Neural progenitor cell (in vitro differentiated cells): ENCODE measurements around the gene RRP8. TPM values are rescaled to one million over a fixed set of nuclear protein-coding genes. Genes with fewer than 3 reads are reported as not detected.

Experiments
- DNase-seq: peaks from one replicate; pipeline ENCODE4 v3.0.0-alpha.2; 2016; ENCODE audit warnings: low spot score
- H2AFZ ChIP-seq: fragments of 200-600 bp; sonication (generic); replicated peaks from 2 replicates; pipeline ENCODE4 v1.6.1; 2016; ENCODE audit warnings: antibody characterized with exemption
- H3F3A ChIP-seq: fragments of 200-600 bp; sonication (generic); 2 replicates; pipeline ENCODE4 v1.6.1; 2016; ENCODE audit warnings: antibody characterized with exemption, low read depth
- H3K27ac ChIP-seq: fragments of 200-600 bp; sonication (generic); 2 replicates; pipeline ENCODE4 v1.5.1; 2016; ENCODE audit warnings: mild to moderate bottlenecking
- H3K27me3 ChIP-seq: fragments of 200-600 bp; sonication (generic); 2 replicates; pipeline ENCODE4 v1.6.1; 2016; ENCODE audit warnings: mild to moderate bottlenecking, moderate library complexity
- H3K36me3 ChIP-seq: fragments of 200-600 bp; sonication (generic); 2 replicates; pipeline ENCODE4 v1.5.1; 2016
- H3K4me1 ChIP-seq: fragments of 200-600 bp; sonication (generic); 2 replicates; pipeline ENCODE4 v1.6.1; 2016; ENCODE audit warnings: mixed run types
- H3K4me2 ChIP-seq: fragments of 200-600 bp; sonication (generic); 2 replicates; pipeline ENCODE4 v1.6.1; 2016
- H3K4me3 ChIP-seq: fragments of 200-600 bp; sonication (generic); 2 replicates; pipeline ENCODE4 v1.5.1; 2016
- H3K79me2 ChIP-seq: fragments of 200-600 bp; sonication (generic); 2 replicates; pipeline ENCODE4 v1.6.1; 2016; ENCODE audit warnings: low read depth
- H3K9ac ChIP-seq: fragments of 200-600 bp; sonication (generic); 2 replicates; pipeline ENCODE4 v1.6.1; 2016
- H3K9me3 ChIP-seq: fragments of 200-600 bp; sonication (generic); 2 replicates; pipeline ENCODE4 v1.5.1; 2016; ENCODE audit warnings: low read depth
- H4K20me1 ChIP-seq: fragments of 200-600 bp; sonication (generic); 2 replicates; pipeline ENCODE4 v1.6.1; 2016; ENCODE audit warnings: low read depth
- H3K27ac Mint-ChIP-seq: 3 replicates; pipeline ENCODE4 v1.8.0; 2021; ENCODE audit warnings: mixed read lengths
- H3K27me3 Mint-ChIP-seq: 2 replicates; pipeline ENCODE4 v1.8.0; 2022; ENCODE audit warnings: low read depth, mild to moderate bottlenecking, inconsistent platforms, moderate library complexity, mixed read lengths; ENCODE audit not compliant: insufficient read depth
- H3K36me3 Mint-ChIP-seq: 3 replicates; pipeline ENCODE4 v1.8.0; 2021; ENCODE audit warnings: mixed read lengths
- H3K4me1 Mint-ChIP-seq: 3 replicates; pipeline ENCODE4 v1.8.0; 2021; ENCODE audit warnings: mixed read lengths
- H3K4me3 Mint-ChIP-seq: 3 replicates; pipeline ENCODE4 v1.8.0; 2021; ENCODE audit warnings: mild to moderate bottlenecking, moderate library complexity, mixed read lengths
- H3K9me3 Mint-ChIP-seq: 3 replicates; pipeline ENCODE4 v1.8.0; 2020; ENCODE audit warnings: mixed read lengths
- EZH2 ChIP-seq: fragments of 200-600 bp; sonication (generic); IDR thresholded peaks from 2 replicates; pipeline ENCODE4 v1.6.1; 2017; ENCODE audit warnings: antibody characterized with exemption, mild to moderate bottlenecking, moderate library complexity
- EZH2phosphoT487 ChIP-seq: fragments of 200-600 bp; sonication (generic); IDR thresholded peaks from 2 replicates; pipeline ENCODE4 v1.6.1; 2017; ENCODE audit warnings: antibody characterized with exemption
- total RNA-seq: library from RNA; depleted of rRNA; stranded (reverse); fragments of >200 nt; gene quantifications from 2 replicates; pipeline ENCODE4 v1.2.3, GENCODE V29; 2015; ENCODE audit warnings: low replicate concordance
- TF ChIP-seq, protein P1 (sequence below): fragments of 200-600 bp; sonication (generic); IDR thresholded peaks from 2 replicates; pipeline ENCODE4 v1.5.1; 2017; ENCODE audit warnings: antibody characterized with exemption, mild to moderate bottlenecking

Gene RRP8
- total RNA-seq, 1 donor from 2014 or later = 16.0 TPM

GRCh38 chr11:6584528-6584927 is 18.9 kb downstream of the RRP8 start:
- peaks cover 24% of the 10 kb centered on the region for H3F3A ChIP-seq
- H3K4me3 ChIP-seq = no peak overlapping the region
- H2AFZ ChIP-seq = no peak overlapping the region
- H3K9me3 ChIP-seq = peaks cover 15% of the 10 kb centered on the region
- H4K20me1 ChIP-seq = no peaks in the 10 kb centered on the region
- Mint-ChIP-seq H3K4me3 (no peak overlapping the region), H3K4me1 (peaks cover 4% of the 10 kb centered on the region), H3K36me3 (peaks cover 16% of the 10 kb centered on the region), H3K9me3 (peaks cover 31% of the 10 kb centered on the region), H3K27ac (no peak overlapping the region), H3K27me3 (no peaks in the 10 kb centered on the region)
- no peaks in the 10 kb centered on the region for H3K27me3 ChIP-seq
- H3K79me2 ChIP-seq = no peaks in the 10 kb centered on the region
- no peak for DNase-seq
- no peak for TF ChIP-seq EZH2
- TF ChIP-seq EZH2phosphoT487 = no peak
- TF ChIP-seq, protein P1, sequence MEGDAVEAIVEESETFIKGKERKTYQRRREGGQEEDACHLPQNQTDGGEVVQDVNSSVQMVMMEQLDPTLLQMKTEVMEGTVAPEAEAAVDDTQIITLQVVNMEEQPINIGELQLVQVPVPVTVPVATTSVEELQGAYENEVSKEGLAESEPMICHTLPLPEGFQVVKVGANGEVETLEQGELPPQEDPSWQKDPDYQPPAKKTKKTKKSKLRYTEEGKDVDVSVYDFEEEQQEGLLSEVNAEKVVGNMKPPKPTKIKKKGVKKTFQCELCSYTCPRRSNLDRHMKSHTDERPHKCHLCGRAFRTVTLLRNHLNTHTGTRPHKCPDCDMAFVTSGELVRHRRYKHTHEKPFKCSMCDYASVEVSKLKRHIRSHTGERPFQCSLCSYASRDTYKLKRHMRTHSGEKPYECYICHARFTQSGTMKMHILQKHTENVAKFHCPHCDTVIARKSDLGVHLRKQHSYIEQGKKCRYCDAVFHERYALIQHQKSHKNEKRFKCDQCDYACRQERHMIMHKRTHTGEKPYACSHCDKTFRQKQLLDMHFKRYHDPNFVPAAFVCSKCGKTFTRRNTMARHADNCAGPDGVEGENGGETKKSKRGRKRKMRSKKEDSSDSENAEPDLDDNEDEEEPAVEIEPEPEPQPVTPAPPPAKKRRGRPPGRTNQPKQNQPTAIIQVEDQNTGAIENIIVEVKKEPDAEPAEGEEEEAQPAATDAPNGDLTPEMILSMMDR = no peak
- H3K27ac ChIP-seq = no peak overlapping the region
- no peak overlapping the region for H3K4me2 ChIP-seq
- H3K36me3 ChIP-seq = no peaks in the 10 kb centered on the region
- no peak overlapping the region for H3K9ac ChIP-seq
- H3K4me1 ChIP-seq = peaks cover 22% of the 10 kb centered on the region

- no peak for DNase-seq
- H3K36me3 Mint-ChIP-seq = peaks cover 16% of the 10 kb centered on the region
- peaks cover 4% of the 10 kb centered on the region for H3K4me1 Mint-ChIP-seq
Observed at GRCh38 chr11:6583584-6583983, 19.8 kb downstream of the RRP8 start.

DNA sequence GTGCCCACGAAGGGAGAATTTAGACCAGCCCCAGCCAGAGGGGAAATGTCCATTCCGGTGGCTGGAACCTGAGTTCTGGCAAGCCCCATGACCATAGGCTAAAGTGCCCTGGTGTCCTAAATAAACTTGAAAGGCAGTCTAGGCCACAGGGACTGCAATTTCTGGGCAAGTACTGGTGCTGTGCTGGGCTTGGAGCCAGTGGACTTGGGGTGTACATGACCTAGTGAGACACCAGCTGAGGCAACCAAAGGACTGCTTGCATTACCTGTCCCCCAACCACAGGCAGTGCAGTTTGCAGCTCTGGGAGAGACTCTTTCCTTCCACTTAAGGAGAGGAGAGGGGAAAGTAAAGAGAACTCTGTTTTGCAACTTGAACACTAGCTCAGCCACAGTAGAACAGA is 23.7 kb downstream of the RRP8 start:
- no peak for DNase-seq
- Histone ChIP-seq H3K27me3 (no peaks in the 10 kb centered on the region), H3K4me2 (no peak overlapping the region), H3K79me2 (no peaks in the 10 kb centered on the region), H3K4me1 (no peaks in the 10 kb centered on the region), H3K27ac (no peak overlapping the region), H3K9me3 (peaks cover 15% of the 10 kb centered on the region), H3F3A (no peaks in the 10 kb centered on the region), H3K36me3 (no peaks in the 10 kb centered on the region), H4K20me1 (no peaks in the 10 kb centered on the region), H3K4me3 (no peak overlapping the region), H2AFZ (no peak overlapping the region), H3K9ac (no peak overlapping the region)
- Mint-ChIP-seq H3K9me3 (peaks cover 27% of the 10 kb centered on the region), H3K27ac (no peak overlapping the region), H3K27me3 (no peaks in the 10 kb centered on the region), H3K36me3 (peaks cover 12% of the 10 kb centered on the region), H3K4me1 (no peaks in the 10 kb centered on the region), H3K4me3 (no peak overlapping the region)
- TF ChIP-seq EZH2 = no peak

More at GRCh38 chr11:6583584-6583983, 19.8 kb downstream of the RRP8 start:
- Mint-ChIP-seq H3K27me3 (no peaks in the 10 kb centered on the region), H3K27ac (no peak overlapping the region), H3K9me3 (peaks cover 31% of the 10 kb centered on the region), H3K4me3 (no peak overlapping the region)
- Histone ChIP-seq H3K27me3 (no peaks in the 10 kb centered on the region), H3K79me2 (no peaks in the 10 kb centered on the region), H3K9ac (no peak overlapping the region), H3F3A (peaks cover 24% of the 10 kb centered on the region), H3K4me2 (no peak overlapping the region), H3K27ac (no peak overlapping the region), H3K4me1 (peaks cover 22% of the 10 kb centered on the region), H3K36me3 (no peaks in the 10 kb centered on the region), H3K9me3 (peaks cover 15% of the 10 kb centered on the region), H4K20me1 (no peaks in the 10 kb centered on the region), H2AFZ (no peak overlapping the region), H3K4me3 (no peak overlapping the region)
- TF ChIP-seq, protein P1 = no peak
- TF ChIP-seq EZH2 (no peak), EZH2phosphoT487 (no peak)

- Histone ChIP-seq H3K4me1 (no peaks in the 10 kb centered on the region), H3K9ac (no peak overlapping the region), H4K20me1 (no peaks in the 10 kb centered on the region), H2AFZ (no peak overlapping the region), H3K4me2 (no peak overlapping the region), H3K27ac (no peak overlapping the region), H3K27me3 (no peaks in the 10 kb centered on the region), H3F3A (no peaks in the 10 kb centered on the region), H3K4me3 (no peak overlapping the region), H3K36me3 (no peaks in the 10 kb centered on the region), H3K79me2 (no peaks in the 10 kb centered on the region), H3K9me3 (peaks cover 9% of the 10 kb centered on the region)
- no peak for DNase-seq
- no peaks in the 10 kb centered on the region for H3K4me1 Mint-ChIP-seq
- no peak overlapping the region for H3K4me3 Mint-ChIP-seq
- TF ChIP-seq EZH2phosphoT487 (no peak), EZH2 (no peak)
- TF ChIP-seq, protein P1 = no peak
- H3K9me3 Mint-ChIP-seq = peaks cover 13% of the 10 kb centered on the region
- no peaks in the 10 kb centered on the region for H3K27me3 Mint-ChIP-seq
- H3K27ac Mint-ChIP-seq = no peak overlapping the region
- H3K36me3 Mint-ChIP-seq = peaks cover 9% of the 10 kb centered on the region
Observed at GRCh38 chr11:6578134-6578533, 25.3 kb downstream of the RRP8 start.
